Endothelial cell of umbilical vein (primary cell): ENCODE measurements around the gene AMOT. TPM values are rescaled to one million over a fixed set of nuclear protein-coding genes. Genes with fewer than 3 reads are reported as not detected.

Source experiments
- BruUV-seq: library from RNA; stranded (reverse); fragments of 400-500 nt; replicated peaks from 2 replicates; lab custom pipeline; 2021; lab: Mats Ljungman, UMichigan
- CTCF ChIA-PET: fragments of 300-600, 350-600 bp; sonication (Branson Sonifier 250); formaldehyde crosslinking; loops from one replicate; lab custom pipeline; 2021; ENCODE audit warnings: antibody characterized with exemption, inconsistent platforms; lab: Charles Lee
- POLR2A ChIA-PET: fragments of 300-600, 350-600 bp; sonication (Branson Sonifier 250); formaldehyde crosslinking; loops from one replicate; lab custom pipeline; 2021; ENCODE audit warnings: antibody characterized with exemption, inconsistent platforms; lab: Charles Lee
- DNase-seq: peaks from one replicate; pipeline ENCODE4 v3.0.0-alpha.2; 2011; ENCODE audit warnings: low read depth, low spot score
- FAIRE-seq: peaks from 2 replicates; lab custom pipeline; 2011; peaks lifted over from hg19 to GRCh38; lab: Jason Lieb, UNC
- H2AFZ ChIP-seq: 2 replicates; pipeline ENCODE4 v1.6.0; 2012; ENCODE audit warnings: low read depth, low read length, control low read depth, inconsistent platforms
- H3K27ac ChIP-seq: 2 replicates; pipeline ENCODE4 v1.5.1; 2011; ENCODE audit warnings: low read depth, mild to moderate bottlenecking, control low read depth, low read length, moderate library complexity; ENCODE audit not compliant: insufficient read depth
- H3K27me3 ChIP-seq, 2 experiments: 2 replicates each; pipeline versions ENCODE4 v1.6.0 to v1.6.1; 2011; ENCODE audit warnings: low read length in 2 of 2, mixed read lengths in 1 of 2; ENCODE audit not compliant: control insufficient read depth in 2 of 2, insufficient read depth in 2 of 2
- H3K36me3 ChIP-seq, 2 experiments: 2 replicates in 1 of 2; 3 replicates in 1 of 2; pipeline ENCODE4 v1.5.1; 2011; ENCODE audit warnings: low read length in 2 of 2, mild to moderate bottlenecking in 1 of 2, moderate library complexity in 1 of 2; ENCODE audit not compliant: control insufficient read depth in 2 of 2, insufficient read depth in 2 of 2; ENCODE audit errors: extremely low read depth in 1 of 2
- H3K4me1 ChIP-seq: 3 replicates; pipeline ENCODE4 v1.5.1; 2011; ENCODE audit warnings: mild to moderate bottlenecking, low read length; ENCODE audit not compliant: control insufficient read depth, insufficient read depth; ENCODE audit errors: extremely low read depth
- H3K4me2 ChIP-seq: 2 replicates; pipeline ENCODE4 v1.6.1; 2011; ENCODE audit warnings: low read length, control low read depth, mixed read lengths; ENCODE audit not compliant: insufficient read depth
- H3K4me3 ChIP-seq, 3 experiments: fragments of 200-600 bp in 1 of 3; sonication (generic), shearing (Covaris generic) in 1 of 3; replicated peaks in 1 of 3; 2 replicates each; pipeline ENCODE4 v1.5.1; 2011 to 2016; ENCODE audit warnings: control low read depth in 3 of 3, low read length in 3 of 3, mild to moderate bottlenecking in 2 of 3, inconsistent platforms in 1 of 3, low read depth in 1 of 3, moderate library complexity in 1 of 3; ENCODE audit not compliant: insufficient read depth in 1 of 3
- H3K79me2 ChIP-seq: 2 replicates; pipeline ENCODE4 v1.6.0; 2012; ENCODE audit warnings: low read length, inconsistent platforms; ENCODE audit not compliant: control insufficient read depth, insufficient read depth
- H3K9ac ChIP-seq: replicated peaks from 2 replicates; pipeline ENCODE3; 2011; ENCODE audit warnings: low read length, control low read depth; ENCODE audit not compliant: insufficient read depth; ENCODE audit errors: extremely low read depth
- H3K9me1 ChIP-seq: replicated peaks from 3 replicates; pipeline ENCODE4 v1.6.0; 2011; ENCODE audit warnings: mild to moderate bottlenecking, low read length; ENCODE audit not compliant: control insufficient read depth, insufficient read depth; ENCODE audit errors: extremely low read depth
- H3K9me3 ChIP-seq: replicated peaks from 2 replicates; pipeline ENCODE4 v1.5.1; 2012; ENCODE audit warnings: low read length, inconsistent platforms; ENCODE audit not compliant: control insufficient read depth, insufficient read depth
- H4K20me1 ChIP-seq: replicated peaks from 2 replicates; pipeline ENCODE3; 2011; ENCODE audit warnings: mild to moderate bottlenecking, low read length; ENCODE audit not compliant: control insufficient read depth, insufficient read depth; ENCODE audit errors: extremely low read depth
- CTCF ChIP-seq, 2 donors: IDR thresholded peaks; 1 replicate in 1 of 2; 2 replicates in 1 of 2; pipeline ENCODE4 v1.5.1; 2011; ENCODE audit warnings: low read length in 2 of 2, mild to moderate bottlenecking in 2 of 2, moderate library complexity in 2 of 2, control low read depth in 1 of 2, inconsistent platforms in 1 of 2, low read depth in 1 of 2; ENCODE audit not compliant: insufficient read depth in 1 of 2; ENCODE audit errors: extremely low read depth in 1 of 2
- EZH2 ChIP-seq: IDR thresholded peaks from 2 replicates; pipeline ENCODE4 v1.6.1; 2012; ENCODE audit warnings: borderline replicate concordance, low read depth, mild to moderate bottlenecking, moderate library complexity, low read length, inconsistent platforms; ENCODE audit not compliant: severe bottlenecking
- FOS ChIP-seq: IDR thresholded peaks from 2 replicates; pipeline ENCODE4 v1.6.1; 2011; ENCODE audit warnings: mild to moderate bottlenecking, low read length, moderate library complexity, borderline replicate concordance; ENCODE audit not compliant: insufficient read depth
- GATA2 ChIP-seq: IDR thresholded peaks from 2 replicates; pipeline ENCODE4 v1.7.0; 2011; ENCODE audit warnings: low read depth, mild to moderate bottlenecking, moderate library complexity, mixed read lengths, low read length; ENCODE audit not compliant: insufficient read length, insufficient read depth
- JUN ChIP-seq: IDR thresholded peaks from 2 replicates; pipeline ENCODE4 v1.6.1; 2011; ENCODE audit warnings: borderline replicate concordance, low read depth; ENCODE audit not compliant: insufficient read length, insufficient read depth
- MYC ChIP-seq: IDR thresholded peaks from one replicate; pipeline ENCODE4 v1.6.1; 2011; ENCODE audit warnings: mild to moderate bottlenecking, low read depth, low read length
- POLR2A ChIP-seq: IDR thresholded peaks from 2 replicates; pipeline ENCODE4 v1.6.1; 2012; ENCODE audit warnings: low read depth, mild to moderate bottlenecking, control low read depth, low read length
- dilution Hi-C: fragments of 300-500 bp; cut with MboI; formaldehyde crosslinking; loops from one replicate; pipeline ENCODE4 v1.15.0; 2019; ENCODE audit warnings: low sequenced_read_pairs; ENCODE audit not compliant: extremely low pct_ligation_motif_present
- intact Hi-C: fragments of 100-400 bp; cut with micrococcal nuclease; formaldehyde crosslinking; loops from one replicate; pipeline ENCODE4 v1.10.0; 2022
- polyA plus RNA-seq, 4 experiments: library from polyadenylated mRNA; depleted of rRNA in 3 of 4; stranded (reverse) in 3 of 4; unstranded in 1 of 4; fragments of >200 nt; gene quantifications; 2 replicates each; pipeline versions ENCODE4 v1.2.1 to v1.2.3, GENCODE V29; 2011 to 2012; ENCODE audit warnings: missing spikeins in 1 of 4
- total RNA-seq: library from RNA; stranded (reverse); gene quantifications from 2 replicates; pipeline ENCODE4 v1.2.3, GENCODE V29; 2021
- TF ChIP-seq, protein P1 (sequence below): IDR thresholded peaks from 2 replicates; pipeline ENCODE4 v1.6.1; 2011; ENCODE audit not compliant: insufficient read depth, insufficient read length

AMOT gene
- total and polyA plus RNA-seq, 2 donors (not counting 3 experiments of a cell fraction or from before 2014, with no cell fraction given) = 0.68 to 3.5 TPM

DNA sequence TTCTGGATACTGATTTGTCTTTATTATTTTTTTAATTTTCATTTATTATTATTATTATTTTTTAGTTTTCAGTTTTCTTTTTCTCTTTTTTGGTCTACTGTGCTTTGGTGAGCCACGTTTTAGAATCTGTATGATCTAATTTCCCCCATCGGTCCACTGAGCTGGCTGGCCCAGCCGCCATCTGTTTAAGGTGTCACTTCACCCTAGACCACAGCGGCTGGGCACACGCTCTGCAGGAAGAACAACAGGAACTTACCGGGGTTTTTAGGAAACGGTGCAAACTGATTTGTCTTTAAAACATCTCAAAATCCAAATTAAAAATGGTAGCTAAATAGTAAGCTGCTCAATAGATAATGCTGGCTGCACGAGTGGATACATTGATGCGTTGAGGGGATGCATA, 48.8 kb upstream of the AMOT start:
- Histone ChIP-seq H3K9me3 (no peaks in the 10 kb centered on the region), H3K36me3 (no peaks in the 10 kb centered on the region), H3K4me2 (no peak overlapping the region), H3K27ac (no peak overlapping the region), H3K4me3 (no peak overlapping the region), H3K4me1 (no peaks in the 10 kb centered on the region), H3K9ac (no peak overlapping the region), H2AFZ (no peak overlapping the region), H3K9me1 (no peaks in the 10 kb centered on the region), H4K20me1 (no peaks in the 10 kb centered on the region), H3K79me2 (no peaks in the 10 kb centered on the region), H3K27me3 (no peaks in the 10 kb centered on the region)
- no peak for FAIRE-seq
- POLR2A ChIA-PET = no interaction called here
- no TSS peak for BruUV-seq
- DNase-seq = no peak
- CTCF ChIA-PET = no interaction called here
- TF ChIP-seq JUN = no peak
- no peak for TF ChIP-seq FOS
- TF ChIP-seq CTCF (IDR thresholded peaks at IDR 0.05; ENCODE audit: extremely low read depth in 1 of 2, insufficient read depth in 1 of 2, low read depth in 1 of 2, low read length in 2 of 2) = no peak
- no peak for TF ChIP-seq EZH2
- no peak for TF ChIP-seq GATA2
- TF ChIP-seq, protein P1, sequence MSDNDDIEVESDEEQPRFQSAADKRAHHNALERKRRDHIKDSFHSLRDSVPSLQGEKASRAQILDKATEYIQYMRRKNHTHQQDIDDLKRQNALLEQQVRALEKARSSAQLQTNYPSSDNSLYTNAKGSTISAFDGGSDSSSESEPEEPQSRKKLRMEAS = no peak
- no peak for TF ChIP-seq MYC
- TF ChIP-seq POLR2A = no peak
- intact Hi-C loops = no loop called here
- dilution Hi-C loops = no loop called here
